Measurements from ENCODE around the gene MCCC1.

DNA sequence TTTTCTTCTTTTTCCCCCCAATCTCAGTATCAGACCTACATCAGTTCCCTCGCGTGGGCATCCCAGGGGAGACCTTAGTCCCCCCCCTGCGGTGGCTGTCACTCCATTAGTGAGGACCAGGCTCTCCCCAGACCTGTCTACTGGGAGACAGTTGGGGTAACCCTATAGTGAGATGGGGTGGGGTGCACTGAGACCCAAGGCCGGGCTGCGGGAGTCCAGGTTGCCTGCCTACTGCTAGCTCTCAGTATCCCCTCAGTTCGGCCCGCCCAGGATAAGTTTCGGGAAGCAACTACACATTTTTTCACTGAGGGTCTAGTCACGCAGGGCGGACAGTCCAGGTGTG lies 118.3 kb downstream of the MCCC1 start:
- no peak for TF ChIP-seq POLR2A (IDR thresholded peaks at IDR 0.05; ENCODE audit: low read length)
- TF ChIP-seq GATA1 (IDR thresholded peaks at IDR 0.05; ENCODE audit: low read depth, low read length), result no peak
